ENCODE data around the gene ATXN7L1. TPM values are rescaled to one million over a fixed set of nuclear protein-coding genes. Genes with fewer than 3 reads are reported as not detected.

ATXN7L1 gene
- total RNA-seq, 4 donors from 2014 or later, result 30.8 to 45.8 (median 39.3) TPM

GRCh38 chr7:105651798-105652197 lies 224.6 kb downstream of the ATXN7L1 start:
- H3K9me3 ChIP-seq, result no peaks in the 10 kb centered on the region
- H3K4me1 ChIP-seq, result no peaks in the 10 kb centered on the region
- DNase-seq, result no peak
- no peak overlapping the region for H3K27ac ChIP-seq
- TF ChIP-seq POLR2A (IDR thresholded peaks at IDR 0.05) (no peak), CTCF (IDR thresholded peaks at IDR 0.05) (no peak)
- H3K27me3 ChIP-seq, result no peaks in the 10 kb centered on the region
- no peak overlapping the region for H3K4me3 ChIP-seq
- peaks cover 0 to 7% (median 0%) of the 10 kb centered on the region in 3 donors for H3K36me3 ChIP-seq

GRCh38 chr7:105650382-105650970 lies 225.9 kb downstream of the ATXN7L1 start:
- no peaks in the 10 kb centered on the region for H3K9me3 ChIP-seq
- H3K4me3 ChIP-seq, result no peak overlapping the region
- no peaks in the 10 kb centered on the region for H3K4me1 ChIP-seq
- no peak overlapping the region for H3K27ac ChIP-seq
- DNase-seq, result no peak
- peaks cover 0 to 7% (median 0%) of the 10 kb centered on the region in 3 donors for H3K36me3 ChIP-seq
- TF ChIP-seq POLR2A (IDR thresholded peaks at IDR 0.05) (no peak), CTCF (IDR thresholded peaks at IDR 0.05) (no peak)
- no peaks in the 10 kb centered on the region for H3K27me3 ChIP-seq

- Histone ChIP-seq H3K9me3 (no peaks in the 10 kb centered on the region), H3K4me3 (no peak overlapping the region), H3K4me1 (no peaks in the 10 kb centered on the region), H3K27ac (no peak overlapping the region), H3K27me3 (no peaks in the 10 kb centered on the region), H3K36me3 (peaks cover 0 to 7% (median 0%) of the 10 kb centered on the region in 3 donors)
- TF ChIP-seq POLR2A (IDR thresholded peaks at IDR 0.05) (no peak), CTCF (IDR thresholded peaks at IDR 0.05) (no peak)
- DNase-seq, result no peak
These were observed 226.5 kb downstream of the ATXN7L1 start for GRCh38 chr7:105649727-105650381.

GRCh38 chr7:105648561-105649401 lies 227.6 kb downstream of the ATXN7L1 start:
- TF ChIP-seq POLR2A (IDR thresholded peaks at IDR 0.05), result no peak
- TF ChIP-seq CTCF (IDR thresholded peaks at IDR 0.05), result no peak
- DNase-seq, result no peak
- H3K4me1 ChIP-seq, result no peaks in the 10 kb centered on the region
- H3K36me3 ChIP-seq, result peaks cover 0 to 7% (median 0%) of the 10 kb centered on the region in 3 donors
- H3K27ac ChIP-seq, result no peak overlapping the region
- H3K4me3 ChIP-seq, result no peak overlapping the region
- no peaks in the 10 kb centered on the region for H3K9me3 ChIP-seq
- H3K27me3 ChIP-seq, result no peaks in the 10 kb centered on the region

- no peaks in the 10 kb centered on the region for H3K4me1 ChIP-seq
- H3K27ac ChIP-seq, result no peak overlapping the region
- H3K4me3 ChIP-seq, result no peak overlapping the region
- no peak for TF ChIP-seq CTCF (IDR thresholded peaks at IDR 0.05)
- TF ChIP-seq POLR2A (IDR thresholded peaks at IDR 0.05), result no peak
- no peaks in the 10 kb centered on the region for H3K27me3 ChIP-seq
- no peaks in the 10 kb centered on the region for H3K9me3 ChIP-seq
- peaks cover 0 to 7% (median 0%) of the 10 kb centered on the region in 3 donors for H3K36me3 ChIP-seq
- DNase-seq, result no peak
These were observed 228.8 kb downstream of the ATXN7L1 start for GRCh38 chr7:105647591-105647990.

Measured in Peyer's patch (tissue), 4 donors.